Gastrocnemius medialis (tissue), 4 donors: ENCODE measurements around the gene IQCE. TPM values are rescaled to one million over a fixed set of nuclear protein-coding genes. Genes with fewer than 3 reads are reported as not detected.
A peak's percentile ranks its signal among the peaks of the same experiment; 100 is the strongest.
"Not testable (repeated sequence)": the region's sequence is repeated elsewhere in the genome, so short reads cannot be mapped to it uniquely, and the experiment has no call there.

Experiments
- ATAC-seq, 2 donors: fragments of 150-250 bp; one replicate each; pipeline ENCODE4 v1.9.1; 2016
- DNase-seq, 2 donors: peaks; one replicate each; pipeline ENCODE4 v3.0.0-alpha.2; 2019
- H3K27ac ChIP-seq, 4 donors: fragments of 200-600 bp; sonication (generic); 1 replicate in 1 of 4; 2 replicates in 3 of 4; pipeline ENCODE4 v1.5.1; 2016 to 2018; ENCODE audit warnings: mild to moderate bottlenecking in 2 of 4, moderate library complexity in 1 of 4
- H3K27me3 ChIP-seq, 3 donors: fragments of 200-600 bp; sonication (generic) in 2 of 3; 1 replicate in 1 of 3; 2 replicates in 2 of 3; pipeline versions ENCODE4 v1.5.1 to v1.6.0; 2016 to 2019; ENCODE audit warnings: mild to moderate bottlenecking in 1 of 3, moderate library complexity in 1 of 3
- H3K36me3 ChIP-seq, 2 donors: fragments of 200-600 bp; sonication (generic) in 1 of 2; one replicate each; pipeline ENCODE4 v1.5.1; 2017 to 2018
- H3K4me1 ChIP-seq, 2 donors: fragments of 200-600 bp; sonication (generic) in 1 of 2; one replicate each; pipeline ENCODE4 v1.5.1; 2016 to 2017; ENCODE audit warnings: mild to moderate bottlenecking in 2 of 2
- H3K4me3 ChIP-seq, 4 donors: fragments of 200-600 bp; sonication (generic) in 3 of 4; 1 replicate in 1 of 4; 2 replicates in 3 of 4; pipeline ENCODE4 v1.5.1; 2016 to 2019; ENCODE audit warnings: mild to moderate bottlenecking in 2 of 4
- H3K9me3 ChIP-seq, 3 donors: fragments of 200-600 bp; sonication (generic) in 2 of 3; 1 replicate in 1 of 3; 2 replicates in 2 of 3; pipeline ENCODE4 v1.5.1; 2016 to 2019
- POLR2A ChIP-seq, 2 donors: fragments of 450-650 bp; IDR thresholded peaks; one replicate each; pipeline ENCODE4 v1.6.1; 2017; ENCODE audit warnings: antibody characterized with exemption in 2 of 2, mild to moderate bottlenecking in 2 of 2, moderate library complexity in 2 of 2
- in situ Hi-C, 4 donors: fragments of 200-750 bp; cut with MboI; loops; one replicate each; pipeline versions ENCODE4 v1.15.0 to v1.8.0; 2017; ENCODE audit warnings: low sequenced_read_pairs in 4 of 4
- intact Hi-C: fragments of 100-400 bp; cut with DNase I; formaldehyde crosslinking; loops from one replicate; pipeline ENCODE4 v1.15.1; 2023; ENCODE audit warnings: low total_unique reads
- total RNA-seq, 4 donors: library from RNA; depleted of rRNA; stranded (reverse); fragments of >200 nt; gene quantifications; one replicate each; pipeline versions ENCODE4 v1.1.0 to v1.2.3, GENCODE V29; 2016
- TF ChIP-seq, protein P1 (sequence below), 5 experiments: fragments of 450-650 bp in 3 of 5; fragments of 200-600 bp in 2 of 5; sonication (generic) in 2 of 5; IDR thresholded peaks in 4 of 5; conservative IDR thresholded peaks in 1 of 5; 1 replicate in 4 of 5; 2 replicates in 1 of 5; pipeline ENCODE4 v1.5.1; 2016 to 2019; ENCODE audit warnings: antibody characterized with exemption in 5 of 5, mild to moderate bottlenecking in 3 of 5, moderate library complexity in 3 of 5

IQCE gene
- total RNA-seq, 4 donors from 2014 or later, result 6.3 to 11.5 (median 8.8) TPM

DNA sequence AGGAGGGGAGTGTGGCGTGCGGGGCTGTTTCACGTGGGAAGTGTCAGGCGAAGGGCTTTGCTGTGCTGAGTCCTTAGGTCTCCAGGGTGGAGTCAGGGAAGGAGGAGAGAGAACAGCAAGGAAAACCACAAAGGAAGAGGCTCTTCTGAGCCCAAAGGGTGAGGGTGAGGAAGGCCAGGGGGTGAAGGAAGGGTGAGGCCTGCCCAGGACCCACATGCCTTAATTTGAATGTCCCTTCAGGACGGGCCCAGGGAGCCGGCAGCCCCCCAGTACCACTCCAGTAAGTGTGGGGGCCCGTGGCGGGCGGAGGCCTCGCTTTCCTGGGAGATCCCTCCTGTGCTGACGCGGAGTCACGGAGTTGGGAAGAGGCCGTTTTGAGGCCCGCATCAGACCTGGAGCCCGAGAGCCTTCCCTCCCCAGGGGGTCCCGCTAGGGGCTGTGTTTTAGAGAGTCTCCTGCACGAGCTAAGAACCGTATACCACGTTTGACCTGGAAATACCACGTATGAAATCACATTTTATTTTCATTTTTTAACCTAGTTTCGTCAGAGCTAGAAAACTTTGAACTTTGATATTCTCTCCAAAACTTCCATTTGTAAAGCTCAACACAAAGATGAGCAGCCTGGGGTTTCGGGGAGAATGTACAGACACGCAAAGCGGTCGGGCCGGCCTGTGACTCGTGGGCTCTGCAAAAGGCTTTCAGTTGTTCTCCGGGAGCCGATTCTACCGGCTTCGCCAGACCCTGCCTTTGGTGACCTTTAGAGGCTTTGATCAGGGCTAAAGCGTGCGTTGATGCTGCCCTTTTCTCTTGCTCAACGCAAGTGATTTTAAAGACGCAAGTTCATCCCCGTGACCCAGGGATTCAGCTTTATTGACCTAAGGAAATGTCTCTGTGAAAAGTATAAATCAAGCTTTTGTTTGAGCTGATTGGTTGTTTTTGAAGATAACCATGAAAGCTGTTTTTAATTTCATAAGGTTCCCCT, 49.4 kb downstream of the IQCE start:
- Histone ChIP-seq H3K36me3 (no peaks in the 10 kb centered on the region), H3K4me3 (no peak overlapping the region), H3K4me1 (peaks cover 2 to 18% of the 10 kb centered on the region in 2 donors), H3K27ac (peak overlapping the region; percentile 48 to 56 (median 54)), H3K27me3 (no peaks in the 10 kb centered on the region), H3K9me3 (no peaks in the 10 kb centered on the region)
- intact Hi-C loops, result no loop called here
- TF ChIP-seq, protein P1, sequence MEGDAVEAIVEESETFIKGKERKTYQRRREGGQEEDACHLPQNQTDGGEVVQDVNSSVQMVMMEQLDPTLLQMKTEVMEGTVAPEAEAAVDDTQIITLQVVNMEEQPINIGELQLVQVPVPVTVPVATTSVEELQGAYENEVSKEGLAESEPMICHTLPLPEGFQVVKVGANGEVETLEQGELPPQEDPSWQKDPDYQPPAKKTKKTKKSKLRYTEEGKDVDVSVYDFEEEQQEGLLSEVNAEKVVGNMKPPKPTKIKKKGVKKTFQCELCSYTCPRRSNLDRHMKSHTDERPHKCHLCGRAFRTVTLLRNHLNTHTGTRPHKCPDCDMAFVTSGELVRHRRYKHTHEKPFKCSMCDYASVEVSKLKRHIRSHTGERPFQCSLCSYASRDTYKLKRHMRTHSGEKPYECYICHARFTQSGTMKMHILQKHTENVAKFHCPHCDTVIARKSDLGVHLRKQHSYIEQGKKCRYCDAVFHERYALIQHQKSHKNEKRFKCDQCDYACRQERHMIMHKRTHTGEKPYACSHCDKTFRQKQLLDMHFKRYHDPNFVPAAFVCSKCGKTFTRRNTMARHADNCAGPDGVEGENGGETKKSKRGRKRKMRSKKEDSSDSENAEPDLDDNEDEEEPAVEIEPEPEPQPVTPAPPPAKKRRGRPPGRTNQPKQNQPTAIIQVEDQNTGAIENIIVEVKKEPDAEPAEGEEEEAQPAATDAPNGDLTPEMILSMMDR (IDR thresholded peaks at IDR 0.05 in 4 of 5, conservative IDR thresholded peaks at IDR 0.05 in 1 of 5), result no peak
- no peak for TF ChIP-seq POLR2A (IDR thresholded peaks at IDR 0.05)
- in situ Hi-C loops, result no loop called here
- DNase-seq (no peak), ATAC-seq (no peak)

DNA sequence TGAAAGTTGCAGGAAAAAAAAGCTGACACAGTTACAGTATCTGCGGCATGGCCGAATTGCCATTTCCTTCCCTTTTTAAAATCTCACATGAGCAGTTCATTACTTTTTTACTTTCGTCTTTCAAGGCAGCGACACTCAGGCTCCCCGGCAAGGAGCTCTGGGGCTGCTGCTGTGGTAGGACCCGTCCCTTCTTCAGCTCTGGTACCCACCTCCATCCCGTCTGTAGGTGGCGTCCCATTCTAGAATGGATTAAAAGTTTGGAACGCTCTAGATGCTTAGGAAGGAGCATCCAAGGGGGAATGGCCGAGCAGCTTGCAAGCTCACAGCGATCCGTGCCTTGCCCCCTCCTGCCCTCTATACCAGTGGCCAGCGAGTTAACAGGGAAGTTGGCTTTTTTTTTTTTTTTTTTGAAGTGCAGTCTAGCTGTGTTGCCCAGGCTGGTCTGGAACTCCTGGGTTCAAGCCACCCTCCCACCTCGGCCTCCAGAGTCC, 50.2 kb downstream of the IQCE start:
- DNase-seq (no peak), ATAC-seq (no peak)
- in situ Hi-C loops, result no loop called here
- intact Hi-C loops, result no loop called here
- Histone ChIP-seq H3K27me3 (no peaks in the 10 kb centered on the region), H3K9me3 (no peaks in the 10 kb centered on the region), H3K27ac (no peak overlapping the region), H3K36me3 (no peaks in the 10 kb centered on the region), H3K4me1 (peaks cover 9 to 26% of the 10 kb centered on the region in 2 donors), H3K4me3 (no peak overlapping the region)
- TF ChIP-seq POLR2A (IDR thresholded peaks at IDR 0.05), result no peak
- TF ChIP-seq, protein P1 (IDR thresholded peaks at IDR 0.05 in 4 of 5, conservative IDR thresholded peaks at IDR 0.05 in 1 of 5), result no peak

DNA sequence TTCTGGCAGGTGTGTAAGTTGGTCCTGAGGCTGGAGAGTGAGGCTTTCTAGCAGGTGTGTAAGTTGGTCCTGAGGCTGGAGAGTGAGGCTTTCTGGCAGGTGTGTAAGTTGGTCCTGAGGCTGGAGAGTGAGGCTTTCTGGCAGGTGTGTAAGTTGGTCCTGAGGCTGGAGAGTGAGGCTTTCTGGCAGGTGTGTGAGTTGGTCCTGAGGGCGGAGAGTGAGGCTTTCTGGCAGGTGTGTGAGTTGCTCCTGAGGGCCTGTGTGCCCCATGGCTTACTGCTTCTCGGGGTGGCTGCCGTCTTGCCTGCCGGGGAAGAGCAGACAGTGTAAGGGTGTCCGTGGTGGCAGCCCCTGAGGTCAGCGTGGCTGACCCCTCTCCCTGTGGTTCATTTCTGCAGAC, 50.9 kb downstream of the IQCE start:
- H3K27me3 ChIP-seq, ATAC-seq, H3K9me3 ChIP-seq, intact Hi-C loops, H3K4me3 ChIP-seq, DNase-seq, H3K36me3 ChIP-seq, H3K27ac ChIP-seq, in situ Hi-C loops: not testable (repeated sequence)
- peaks cover 16 to 32% of the 10 kb centered on the region in 2 donors for H3K4me1 ChIP-seq

DNA sequence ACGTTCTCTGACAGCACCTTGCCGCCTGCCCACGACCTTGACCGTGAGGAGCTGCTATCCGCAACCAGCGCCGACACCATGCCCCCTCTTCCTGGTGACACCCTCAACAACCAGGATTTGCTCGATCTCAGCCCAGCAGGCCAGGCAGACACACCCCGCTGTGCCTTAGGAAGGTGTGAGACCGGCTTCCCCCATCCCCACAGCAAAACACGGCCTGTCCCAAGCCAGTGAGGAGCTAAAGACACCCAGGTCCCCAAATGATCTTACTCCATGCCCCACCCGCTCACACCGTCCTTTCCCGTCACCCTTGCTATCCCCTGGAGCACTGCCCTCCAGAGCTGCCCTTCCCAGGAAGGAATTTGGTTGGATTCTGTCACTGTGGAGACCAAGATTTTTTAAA, 51.7 kb downstream of the IQCE start:
- in situ Hi-C loops (no loop called here), intact Hi-C loops (no loop called here)
- Histone ChIP-seq H3K4me3 (no peak overlapping the region), H3K36me3 (no peaks in the 10 kb centered on the region), H3K27me3 (no peaks in the 10 kb centered on the region), H3K9me3 (no peaks in the 10 kb centered on the region), H3K27ac (no peak overlapping the region), H3K4me1 (peaks cover 21 to 36% of the 10 kb centered on the region in 2 donors)
- TF ChIP-seq, protein P1 (IDR thresholded peaks at IDR 0.05 in 4 of 5, conservative IDR thresholded peaks at IDR 0.05 in 1 of 5), result no peak
- TF ChIP-seq POLR2A (IDR thresholded peaks at IDR 0.05), result no peak
- ATAC-seq (no peak), DNase-seq (no peak)

DNA sequence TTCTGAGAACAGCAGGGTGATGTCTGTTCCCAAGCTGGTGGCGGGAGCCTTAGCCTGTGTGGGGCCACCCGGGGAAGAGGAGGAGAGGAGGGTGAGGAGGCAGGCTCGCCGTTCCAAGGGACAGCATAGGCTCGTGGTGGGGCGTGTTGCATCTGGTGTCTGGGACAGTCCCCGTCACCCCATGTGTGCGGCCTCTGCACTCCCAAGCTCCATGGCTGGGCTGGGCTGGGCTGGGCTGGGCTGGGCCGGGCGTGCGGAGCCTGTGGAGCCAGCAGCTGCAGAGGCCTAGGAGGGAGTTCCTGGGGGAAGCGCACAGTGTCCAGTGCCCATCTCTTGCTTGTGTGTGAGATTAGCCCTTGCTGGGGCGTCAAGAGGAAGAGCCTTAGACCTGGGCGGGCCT, 52.1 kb downstream of the IQCE start:
- Histone ChIP-seq H3K27me3 (no peaks in the 10 kb centered on the region), H3K36me3 (no peaks in the 10 kb centered on the region), H3K4me1 (peaks cover 21 to 36% of the 10 kb centered on the region in 2 donors), H3K27ac (no peak overlapping the region), H3K9me3 (no peaks in the 10 kb centered on the region), H3K4me3 (no peak overlapping the region)
- ATAC-seq, result no peak
- in situ Hi-C loops (no loop called here), intact Hi-C loops (no loop called here)
- no peak for DNase-seq
- TF ChIP-seq POLR2A (IDR thresholded peaks at IDR 0.05), result no peak
- TF ChIP-seq, protein P1 (IDR thresholded peaks at IDR 0.05 in 4 of 5, conservative IDR thresholded peaks at IDR 0.05 in 1 of 5), result no peak
